Breast epithelium (tissue), 3 donors: ENCODE data around the gene ELOVL7.

Source experiments
- CTCF ChIP-seq, 3 donors: fragments of 450-650 bp; IDR thresholded peaks; one replicate each; pipeline ENCODE4 v1.5.1; 2016 to 2017; ENCODE audit warnings: antibody characterized with exemption in 3 of 3, mild to moderate bottlenecking in 3 of 3, moderate library complexity in 3 of 3
- POLR2A ChIP-seq: fragments of 450-650 bp; IDR thresholded peaks from one replicate; pipeline ENCODE4 v1.6.1; 2016; ENCODE audit warnings: antibody characterized with exemption, mild to moderate bottlenecking, moderate library complexity
- POLR2AphosphoS5 ChIP-seq, 3 donors: sonication (generic); formaldehyde crosslinking; IDR thresholded peaks; one replicate each; pipeline ENCODE4 v1.6.1; 2017; ENCODE audit warnings: antibody characterized with exemption in 3 of 3

- TF ChIP-seq POLR2A (no peak), POLR2AphosphoS5 (IDR thresholded peaks at IDR 0.05) (no peak), CTCF (IDR thresholded peaks at IDR 0.05) (no peak)
These were observed 7.9 kb downstream of the ELOVL7 start for GRCh38 chr5:60836131-60836530.
